D721Med (cell line): ENCODE data around the gene GSAP.
"Not testable (repeated sequence)": the region's sequence is repeated elsewhere in the genome, so short reads cannot be mapped to it uniquely, and the experiment has no call there.

Experiments
- DNase-seq: peaks from one replicate; pipeline ENCODE4 v3.0.0; 2011; ENCODE audit warnings: low spot score; ENCODE audit not compliant: insufficient read length
- FAIRE-seq: peaks from 2 replicates; lab custom pipeline; 2011; peaks lifted over from hg19 to GRCh38; lab: Jason Lieb, UNC
- CTCF ChIP-seq: IDR thresholded peaks from 2 replicates; pipeline ENCODE4 v1.5.1; 2012; ENCODE audit warnings: mild to moderate bottlenecking, control low read depth; ENCODE audit not compliant: insufficient read depth; ENCODE audit errors: missing control alignments

The GSAP gene

GRCh38 chr7:77339726-77340125 is 76.4 kb downstream of the GSAP start:
- no peak for TF ChIP-seq CTCF
- DNase-seq (no peak), FAIRE-seq (no peak)

- TF ChIP-seq CTCF = no peak
- DNase-seq = no peak
- FAIRE-seq = no peak
Observed at GRCh38 chr7:77338883-77339629, 77.1 kb downstream of the GSAP start.

- no peak for FAIRE-seq
- TF ChIP-seq CTCF = no peak
- DNase-seq = no peak
Observed at GRCh38 chr7:77338260-77338659, 77.9 kb downstream of the GSAP start.

GRCh38 chr7:77337456-77337990 is 78.6 kb downstream of the GSAP start:
- DNase-seq (no peak), FAIRE-seq (no peak)
- TF ChIP-seq CTCF = no peak

GRCh38 chr7:77335581-77335980 is 80.6 kb downstream of the GSAP start:
- no peak for TF ChIP-seq CTCF
- DNase-seq = no peak
- FAIRE-seq = no peak

- not testable (repeated sequence) for DNase-seq, FAIRE-seq
Observed at GRCh38 chr7:77334039-77334438, 82.1 kb downstream of the GSAP start.

GRCh38 chr7:77331938-77332695 is 84.0 kb downstream of the GSAP start:
- peak; percentile 82 for TF ChIP-seq CTCF
- DNase-seq (peak; percentile 37), FAIRE-seq (peak; percentile 77)
